Neural cell (in vitro differentiated cells): ENCODE measurements around the gene PYGO1.

Experiments used
- CTCF ChIP-seq: fragments of 450-650 bp; IDR thresholded peaks from 2 replicates; pipeline ENCODE4 v1.5.1; 2014; ENCODE audit warnings: antibody characterized with exemption, mild to moderate bottlenecking, moderate library complexity; ENCODE audit not compliant: poor library complexity, severe bottlenecking
- EP300 ChIP-seq: fragments of 450-650 bp; conservative IDR thresholded peaks from 2 replicates; pipeline ENCODE4 v1.6.1; 2014; ENCODE audit warnings: antibody characterized with exemption, mild to moderate bottlenecking, moderate library complexity; ENCODE audit not compliant: poor library complexity, severe bottlenecking
- EZH2 ChIP-seq: fragments of 200-600, 300-800 bp; shearing (Covaris generic), sonication (generic); IDR thresholded peaks from 2 replicates; pipeline ENCODE4 v1.6.1; 2014; ENCODE audit warnings: antibody characterized with exemption, low read length, borderline replicate concordance, mild to moderate bottlenecking; ENCODE audit not compliant: insufficient read depth, poor library complexity, severe bottlenecking
- RAD21 ChIP-seq: fragments of 450-650 bp; conservative IDR thresholded peaks from 2 replicates; pipeline ENCODE4 v1.6.1; 2014; ENCODE audit warnings: antibody characterized with exemption, mild to moderate bottlenecking, moderate library complexity
- SMC3 ChIP-seq: fragments of 450-650 bp; conservative IDR thresholded peaks from 2 replicates; pipeline ENCODE4 v1.6.1; 2014; ENCODE audit warnings: antibody characterized with exemption, mild to moderate bottlenecking, moderate library complexity; ENCODE audit not compliant: poor library complexity
- TAF1 ChIP-seq: IDR thresholded peaks from 2 replicates; pipeline ENCODE4 v1.6.1; 2012; ENCODE audit warnings: low read depth

- TF ChIP-seq TAF1, result no peak
- TF ChIP-seq CTCF, result no peak
- TF ChIP-seq EZH2, result no peak
- no peak for TF ChIP-seq SMC3
- no peak for TF ChIP-seq EP300
- no peak for TF ChIP-seq RAD21
Measured at GRCh38 chr15:55499151-55499550, 89.0 kb downstream of the PYGO1 start.
